GM12873 (cell line): ENCODE measurements around the gene MED19.

ENCODE experiments used
- CTCF ChIP-seq: IDR thresholded peaks from 2 replicates; pipeline ENCODE4 v1.5.1; 2012; ENCODE audit warnings: low read depth, mild to moderate bottlenecking, moderate library complexity, low read length, control low read depth; ENCODE audit not compliant: insufficient read depth; ENCODE audit errors: missing control alignments

MED19 gene

GRCh38 chr11:57699813-57700212 is 12.2 kb downstream of the MED19 start:
- TF ChIP-seq CTCF: no peak

- TF ChIP-seq CTCF: no peak
Measured at GRCh38 chr11:57698843-57699365, 13.1 kb downstream of the MED19 start.

GRCh38 chr11:57681168-57681567 is 30.8 kb downstream of the MED19 start:
- no peak for TF ChIP-seq CTCF

GRCh38 chr11:57680552-57680874 is 31.5 kb downstream of the MED19 start:
- no peak for TF ChIP-seq CTCF

GRCh38 chr11:57679396-57679795 is 32.6 kb downstream of the MED19 start:
- no peak for TF ChIP-seq CTCF

GRCh38 chr11:57675176-57675941 is 36.7 kb downstream of the MED19 start:
- TF ChIP-seq CTCF: no peak

GRCh38 chr11:57674251-57674650 is 37.8 kb downstream of the MED19 start:
- TF ChIP-seq CTCF: no peak
